Effector memory CD8-positive, alpha-beta T cell (primary cell): ENCODE measurements around the gene CD74.
A peak's percentile ranks its signal among the peaks of the same experiment; 100 is the strongest.

Experiments used
- ATAC-seq: fragments of 150-1000 bp; cut with Tn5 transposase; replicated peaks from 2 replicates; pipeline ENCODE4 v1.10.0; 2021; ENCODE audit warnings: mild to moderate bottlenecking, moderate library complexity
- DNase-seq, 3 experiments: peaks; one replicate each; pipeline ENCODE4 v3.0.0; 2021
- H3K27ac Mint-ChIP-seq, 2 donors: one replicate each; pipeline ENCODE4 v1.8.0; 2022; ENCODE audit warnings: mild to moderate bottlenecking in 2 of 2, mixed read lengths in 2 of 2, moderate library complexity in 2 of 2
- H3K27me3 Mint-ChIP-seq, 2 donors: one replicate each; pipeline ENCODE4 v1.8.0; 2022; ENCODE audit warnings: mixed read lengths in 2 of 2
- H3K36me3 Mint-ChIP-seq: one replicate; pipeline ENCODE4 v1.8.0; 2022; ENCODE audit warnings: mild to moderate bottlenecking, moderate library complexity, mixed read lengths; ENCODE audit not compliant: insufficient read depth
- H3K4me1 Mint-ChIP-seq, 2 donors: one replicate each; pipeline ENCODE4 v1.8.0; 2022; ENCODE audit warnings: low read depth in 2 of 2, mixed read lengths in 2 of 2
- H3K4me3 Mint-ChIP-seq, 2 donors: one replicate each; pipeline ENCODE4 v1.8.0; 2022; ENCODE audit warnings: mild to moderate bottlenecking in 2 of 2, mixed read lengths in 2 of 2, moderate library complexity in 2 of 2
- H3K9me3 Mint-ChIP-seq, 2 donors: one replicate each; pipeline ENCODE4 v1.8.0; 2022; ENCODE audit warnings: mixed read lengths in 2 of 2

The CD74 gene

GRCh38 chr5:150401376-150402228 is 11.1 kb downstream of the CD74 start:
- DNase-seq: no peak
- H3K36me3 Mint-ChIP-seq: peaks cover 100% of the 10 kb centered on the region
- H3K9me3 Mint-ChIP-seq: no peaks in the 10 kb centered on the region
- H3K27me3 Mint-ChIP-seq: no peaks in the 10 kb centered on the region
- peak overlapping the region; percentile 74 to 93 for H3K27ac Mint-ChIP-seq
- no peak overlapping the region for H3K4me3 Mint-ChIP-seq
- ATAC-seq: no peak
- peaks cover 28 to 29% of the 10 kb centered on the region in 2 donors for H3K4me1 Mint-ChIP-seq

- peak; percentile 3 for ATAC-seq
- H3K9me3 Mint-ChIP-seq: no peaks in the 10 kb centered on the region
- peaks cover 100% of the 10 kb centered on the region for H3K36me3 Mint-ChIP-seq
Observed at GRCh38 chr5:150401076-150401375, 11.7 kb downstream of the CD74 start.

DNA sequence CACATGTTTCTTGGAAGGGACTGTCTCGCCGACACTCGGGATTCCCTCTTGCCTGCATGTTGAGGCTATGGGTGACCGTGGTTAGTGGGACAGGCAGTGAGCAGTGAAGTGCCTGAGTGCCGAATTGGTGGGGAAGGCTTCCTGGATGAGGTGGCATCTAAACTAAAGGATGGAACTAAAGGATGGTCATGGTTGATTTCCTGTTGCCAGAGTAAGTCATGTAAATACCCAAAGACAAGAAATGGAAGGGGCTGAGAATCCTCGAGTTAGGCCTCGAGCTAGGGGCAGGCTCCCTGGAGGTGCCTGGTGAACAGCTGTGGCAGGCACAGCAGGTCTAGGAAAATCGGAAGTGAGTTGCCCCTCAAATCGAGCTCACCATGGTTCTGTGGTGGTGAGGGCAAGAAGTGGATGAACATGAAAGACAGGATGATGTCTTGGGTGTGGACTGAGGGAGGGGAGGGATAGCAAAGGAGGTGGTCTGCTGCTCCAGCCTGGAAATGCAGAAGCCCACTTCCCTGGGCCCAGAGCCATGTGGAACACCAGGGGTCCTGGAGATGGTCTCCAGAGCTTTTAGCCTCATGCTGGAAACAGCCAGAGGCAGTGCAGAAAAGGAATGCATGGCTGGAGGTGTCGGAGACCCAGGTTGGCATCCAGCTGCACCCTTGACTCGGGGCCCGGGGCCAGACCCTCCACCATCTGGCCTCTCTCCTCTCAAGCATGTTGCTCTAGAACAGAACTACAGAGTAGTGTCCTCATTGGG is 12.2 kb downstream of the CD74 start:
- DNase-seq (no peak), ATAC-seq (no peak)
- Mint-ChIP-seq H3K36me3 (peaks cover 98% of the 10 kb centered on the region), H3K27me3 (no peaks in the 10 kb centered on the region), H3K27ac (peak overlapping the region; percentile 74 to 93), H3K4me3 (no peak overlapping the region), H3K9me3 (no peaks in the 10 kb centered on the region), H3K4me1 (peaks cover 25 to 29% of the 10 kb centered on the region in 2 donors)

More at GRCh38 chr5:150401076-150401375, 11.7 kb downstream of the CD74 start:
- peaks cover 27 to 30% of the 10 kb centered on the region in 2 donors for H3K4me1 Mint-ChIP-seq
- peak overlapping the region; percentile 74 to 93 for H3K27ac Mint-ChIP-seq
- no peak overlapping the region for H3K4me3 Mint-ChIP-seq
- no peak for DNase-seq
- H3K27me3 Mint-ChIP-seq: no peaks in the 10 kb centered on the region

- Mint-ChIP-seq H3K4me3 (no peak overlapping the region), H3K9me3 (no peaks in the 10 kb centered on the region), H3K27me3 (no peaks in the 10 kb centered on the region), H3K27ac (peak overlapping the region; percentile 74 to 93), H3K4me1 (peaks cover 25 to 29% of the 10 kb centered on the region in 2 donors), H3K36me3 (peaks cover 98% of the 10 kb centered on the region)
- no peak for DNase-seq
- peak; percentile 1 for ATAC-seq
Observed at GRCh38 chr5:150399524-150400211, 13.0 kb downstream of the CD74 start.

DNA sequence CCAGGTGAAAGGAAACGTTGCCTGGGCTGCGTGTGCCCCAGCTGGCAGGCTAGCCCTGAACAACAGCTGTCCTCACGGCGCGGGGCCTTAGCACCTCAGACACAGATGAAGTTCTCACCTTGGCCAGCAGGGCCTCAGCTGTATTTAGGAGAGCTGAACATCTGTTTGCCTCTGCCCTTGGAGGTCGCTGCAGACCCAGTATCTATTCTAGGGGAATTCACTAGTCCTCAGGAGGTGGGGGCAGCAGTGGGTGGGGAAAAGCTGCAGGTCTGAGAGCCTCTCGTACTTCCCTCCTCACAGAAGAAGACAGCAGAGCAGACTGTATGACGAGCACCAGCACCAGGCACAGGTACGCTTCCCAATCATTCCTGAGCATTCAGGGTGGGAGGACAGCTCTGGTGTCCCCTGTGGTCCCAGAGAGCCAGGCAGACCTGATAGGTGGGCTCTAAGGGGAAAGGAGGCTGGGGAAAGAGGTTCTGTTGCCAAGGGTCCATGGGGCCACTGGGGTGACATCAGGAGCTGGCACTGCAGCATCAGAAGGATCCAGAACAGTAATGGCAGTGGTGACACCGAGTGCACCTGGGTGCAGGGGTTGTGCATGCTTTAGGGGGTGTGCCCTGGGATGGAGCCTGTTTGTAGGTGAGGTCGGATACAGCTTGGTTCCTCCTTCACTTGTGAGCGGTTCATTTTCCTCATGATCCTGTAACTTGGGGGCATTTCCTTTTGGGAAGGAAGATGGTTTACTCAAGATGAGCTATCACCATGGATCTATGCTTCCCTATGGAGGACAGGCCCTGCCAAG is 13.8 kb downstream of the CD74 start:
- DNase-seq (peak in 2 of 3 experiments; percentile 27 to 30), ATAC-seq (peak; percentile 48)
- Mint-ChIP-seq H3K27ac (peak overlapping the region; percentile 74 to 93), H3K4me1 (peaks cover 23 to 29% of the 10 kb centered on the region in 2 donors), H3K36me3 (peaks cover 95% of the 10 kb centered on the region), H3K4me3 (peak overlapping the region in 1 of 2 donors; percentile 54), H3K9me3 (no peaks in the 10 kb centered on the region), H3K27me3 (no peaks in the 10 kb centered on the region)

- Mint-ChIP-seq H3K27me3 (no peaks in the 10 kb centered on the region), H3K36me3 (peaks cover 91% of the 10 kb centered on the region), H3K4me3 (no peak overlapping the region), H3K4me1 (peaks cover 23 to 29% of the 10 kb centered on the region in 2 donors), H3K9me3 (no peaks in the 10 kb centered on the region), H3K27ac (peak overlapping the region; percentile 74 to 93)
- no peak for ATAC-seq
- DNase-seq: no peak
Observed at GRCh38 chr5:150397782-150398721, 14.7 kb downstream of the CD74 start.

GRCh38 chr5:150397146-150397781 is 15.4 kb downstream of the CD74 start:
- Mint-ChIP-seq H3K4me1 (peaks cover 21 to 23% of the 10 kb centered on the region in 2 donors), H3K9me3 (no peaks in the 10 kb centered on the region), H3K4me3 (no peak overlapping the region), H3K27ac (peak overlapping the region in 1 of 2 donors; percentile 93), H3K36me3 (peaks cover 89% of the 10 kb centered on the region), H3K27me3 (no peaks in the 10 kb centered on the region)
- ATAC-seq (no peak), DNase-seq (no peak)

DNA sequence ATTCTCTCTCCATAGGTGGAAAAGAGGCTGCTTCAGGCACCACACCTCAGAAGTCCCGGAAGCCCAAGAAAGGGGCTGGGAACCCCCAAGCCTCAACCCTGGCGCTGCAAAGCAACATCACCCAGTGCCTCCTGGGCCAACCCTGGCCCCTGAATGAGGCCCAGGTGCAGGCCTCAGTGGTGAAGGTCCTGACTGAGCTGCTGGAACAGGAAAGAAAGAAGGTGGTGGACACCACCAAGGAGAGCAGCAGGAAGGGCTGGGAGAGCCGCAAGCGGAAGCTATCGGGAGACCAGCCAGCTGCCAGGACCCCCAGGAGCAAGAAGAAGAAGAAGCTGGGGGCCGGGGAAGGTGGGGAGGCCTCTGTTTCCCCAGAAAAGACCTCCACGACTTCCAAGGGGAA is 16.4 kb downstream of the CD74 start:
- H3K4me3 Mint-ChIP-seq: no peak overlapping the region
- peak overlapping the region in 1 of 2 donors; percentile 93 for H3K27ac Mint-ChIP-seq
- H3K36me3 Mint-ChIP-seq: peaks cover 89% of the 10 kb centered on the region
- no peaks in the 10 kb centered on the region for H3K9me3 Mint-ChIP-seq
- H3K4me1 Mint-ChIP-seq: peaks cover 14 to 16% of the 10 kb centered on the region in 2 donors
- no peak for DNase-seq
- no peak for ATAC-seq
- H3K27me3 Mint-ChIP-seq: no peaks in the 10 kb centered on the region

- peaks cover 89% of the 10 kb centered on the region for H3K36me3 Mint-ChIP-seq
- H3K27me3 Mint-ChIP-seq: no peaks in the 10 kb centered on the region
- DNase-seq (no peak), ATAC-seq (no peak)
- peak overlapping the region in 1 of 2 donors; percentile 82 for H3K27ac Mint-ChIP-seq
- H3K9me3 Mint-ChIP-seq: no peaks in the 10 kb centered on the region
- H3K4me1 Mint-ChIP-seq: peaks cover 11 to 13% of the 10 kb centered on the region in 2 donors
- H3K4me3 Mint-ChIP-seq: no peak overlapping the region
Observed at GRCh38 chr5:150395688-150395975, 17.1 kb downstream of the CD74 start.

GRCh38 chr5:150394912-150395687 is 17.6 kb downstream of the CD74 start:
- Mint-ChIP-seq H3K4me3 (no peak overlapping the region), H3K36me3 (peaks cover 89% of the 10 kb centered on the region), H3K4me1 (peaks cover 9 to 13% of the 10 kb centered on the region in 2 donors), H3K27me3 (no peaks in the 10 kb centered on the region), H3K9me3 (no peaks in the 10 kb centered on the region), H3K27ac (peak overlapping the region; percentile 49 to 82)
- ATAC-seq (no peak), DNase-seq (no peak)

GRCh38 chr5:150394131-150394530 is 18.6 kb downstream of the CD74 start:
- DNase-seq (no peak), ATAC-seq (no peak)
- no peaks in the 10 kb centered on the region for H3K27me3 Mint-ChIP-seq
- peaks cover 89% of the 10 kb centered on the region for H3K36me3 Mint-ChIP-seq
- peaks cover 9 to 13% of the 10 kb centered on the region in 2 donors for H3K4me1 Mint-ChIP-seq
- no peaks in the 10 kb centered on the region for H3K9me3 Mint-ChIP-seq
- H3K27ac Mint-ChIP-seq: peak overlapping the region in 1 of 2 donors; percentile 82
- H3K4me3 Mint-ChIP-seq: no peak overlapping the region
